HG03575 (cell line): Measurements from ENCODE around the gene SOX5.
"Not testable (repeated sequence)": the region's sequence is repeated elsewhere in the genome, so short reads cannot be mapped to it uniquely, and the experiment has no call there.

Source experiments
- ATAC-seq: cut with Tn5 transposase; IDR thresholded peaks from one replicate; pipeline ENCODE4 v1.9.1; 2021; ENCODE audit not compliant: unreplicated experiment, insufficient number of reproducible peaks, low FRiP score; ENCODE audit errors: extremely low read depth

The SOX5 gene

GRCh38 chr12:23534196-23534595 lies 415.3 kb downstream of the SOX5 start:
- ATAC-seq = no peak

- no peak for ATAC-seq
Observed at GRCh38 chr12:23533699-23534098, 415.8 kb downstream of the SOX5 start.

GRCh38 chr12:23533265-23533664 lies 416.2 kb downstream of the SOX5 start:
- ATAC-seq = no peak

- no peak for ATAC-seq
Observed at GRCh38 chr12:23528316-23528715, 421.2 kb downstream of the SOX5 start.

GRCh38 chr12:23525450-23526072 lies 423.9 kb downstream of the SOX5 start:
- no peak for ATAC-seq

GRCh38 chr12:23523339-23523738 lies 426.1 kb downstream of the SOX5 start:
- ATAC-seq = no peak

GRCh38 chr12:23519444-23519843 lies 430.0 kb downstream of the SOX5 start:
- ATAC-seq = not testable (repeated sequence)

- not testable (repeated sequence) for ATAC-seq
Observed at GRCh38 chr12:23515785-23516184, 433.7 kb downstream of the SOX5 start.

- no peak for ATAC-seq
Observed at GRCh38 chr12:23510484-23510883, 439.0 kb downstream of the SOX5 start.

GRCh38 chr12:23509832-23510231 lies 439.6 kb downstream of the SOX5 start:
- ATAC-seq = not testable (repeated sequence)

- not testable (repeated sequence) for ATAC-seq
Observed at GRCh38 chr12:23507785-23508184, 441.7 kb downstream of the SOX5 start.

GRCh38 chr12:23505736-23506135 lies 443.7 kb downstream of the SOX5 start:
- ATAC-seq = not testable (repeated sequence)

GRCh38 chr12:23504641-23505399 lies 444.6 kb downstream of the SOX5 start:
- no peak for ATAC-seq

- ATAC-seq = no peak
Observed at GRCh38 chr12:23504043-23504442, 445.4 kb downstream of the SOX5 start.

GRCh38 chr12:23503544-23503943 lies 445.9 kb downstream of the SOX5 start:
- ATAC-seq = no peak

- ATAC-seq = no peak
Observed at GRCh38 chr12:23502259-23502658, 447.2 kb downstream of the SOX5 start.

- ATAC-seq = no peak
Observed at GRCh38 chr12:23495472-23495871, 454.0 kb downstream of the SOX5 start.

GRCh38 chr12:23493672-23494071 lies 455.8 kb downstream of the SOX5 start:
- ATAC-seq = no peak

- not testable (repeated sequence) for ATAC-seq
Observed at GRCh38 chr12:23491029-23491428, 458.4 kb downstream of the SOX5 start.

GRCh38 chr12:23488130-23488529 lies 461.3 kb downstream of the SOX5 start:
- no peak for ATAC-seq

- ATAC-seq = no peak
Observed at GRCh38 chr12:23484238-23484637, 465.2 kb downstream of the SOX5 start.
